MM.1S (cell line): Measurements from ENCODE around the gene ABCB10.

ENCODE experiments used
- DNase-seq: peaks from one replicate; pipeline ENCODE4 v3.0.0-alpha.2; 2015
- H2AFZ ChIP-seq: fragments of 300-600 bp; sonication (generic); 2 replicates; pipeline ENCODE4 v1.6.0; 2016; ENCODE audit warnings: antibody characterized with exemption, low read length
- H3F3A ChIP-seq: fragments of 300-600 bp; sonication (generic); 2 replicates; pipeline ENCODE4 v1.6.1; 2016; ENCODE audit warnings: mild to moderate bottlenecking, antibody characterized with exemption, low read length, moderate library complexity, mixed read lengths; ENCODE audit not compliant: insufficient read depth
- H3K27ac ChIP-seq: fragments of 300-600 bp; sonication (generic); 2 replicates; pipeline ENCODE4 v1.5.1; 2016; ENCODE audit warnings: mild to moderate bottlenecking, low read length
- H3K27me3 ChIP-seq: fragments of 300-600 bp; sonication (generic); replicated peaks from 2 replicates; pipeline ENCODE4 v1.6.0; 2016; ENCODE audit warnings: low read length; ENCODE audit not compliant: insufficient read depth
- H3K36me3 ChIP-seq: fragments of 300-600 bp; sonication (generic); replicated peaks from 2 replicates; pipeline ENCODE4 v1.6.1; 2016; ENCODE audit warnings: mild to moderate bottlenecking, low read length, mixed read lengths; ENCODE audit not compliant: insufficient read depth
- H3K4me1 ChIP-seq: fragments of 300-600 bp; sonication (generic); 2 replicates; pipeline ENCODE4 v1.6.1; 2016; ENCODE audit warnings: low read length, mixed read lengths
- H3K4me2 ChIP-seq: fragments of 300-600 bp; sonication (generic); 2 replicates; pipeline ENCODE4 v1.6.0; 2016; ENCODE audit warnings: low read depth, low read length
- H3K4me3 ChIP-seq: fragments of 300-600 bp; sonication (generic); 2 replicates; pipeline ENCODE4 v1.5.1; 2016; ENCODE audit warnings: low read length, mixed read lengths
- H3K79me2 ChIP-seq: fragments of 300-600 bp; sonication (generic); 2 replicates; pipeline ENCODE4 v1.6.1; 2016; ENCODE audit warnings: mixed run types, low read length, mixed read lengths
- H3K9ac ChIP-seq: fragments of 300-600 bp; sonication (generic); 2 replicates; pipeline ENCODE4 v1.6.1; 2016; ENCODE audit warnings: low read length, mixed read lengths
- H3K9me2 ChIP-seq: fragments of 300-600 bp; sonication (generic); replicated peaks from 2 replicates; pipeline ENCODE4 v1.6.1; 2016; ENCODE audit warnings: mild to moderate bottlenecking, low read length, mixed read lengths; ENCODE audit not compliant: insufficient read depth
- H3K9me3 ChIP-seq: fragments of 300-600 bp; sonication (generic); replicated peaks from 2 replicates; pipeline ENCODE4 v1.6.1; 2016; ENCODE audit warnings: mild to moderate bottlenecking, low read length, mixed read lengths; ENCODE audit not compliant: insufficient read depth
- H4K20me1 ChIP-seq: fragments of 300-600 bp; sonication (generic); 2 replicates; pipeline ENCODE4 v1.6.1; 2016; ENCODE audit warnings: mild to moderate bottlenecking, low read length, moderate library complexity, mixed read lengths; ENCODE audit not compliant: insufficient read depth
- EZH2 ChIP-seq: fragments of 300-600 bp; sonication (generic); optimal IDR thresholded peaks from 2 replicates; pipeline ENCODE3; 2017; ENCODE audit warnings: low read depth, mild to moderate bottlenecking, antibody characterized with exemption, low read length, mixed read lengths
- EZH2phosphoT487 ChIP-seq: fragments of 300-600 bp; sonication (generic); IDR thresholded peaks from 2 replicates; pipeline ENCODE4 v1.6.1; 2018; ENCODE audit warnings: antibody characterized with exemption, low read length
- TF ChIP-seq, protein P1 (sequence below): fragments of 300-600 bp; sonication (generic); IDR thresholded peaks from 2 replicates; pipeline ENCODE4 v1.5.1; 2016; ENCODE audit warnings: antibody characterized with exemption, low read length, mixed read lengths

The ABCB10 gene

DNA sequence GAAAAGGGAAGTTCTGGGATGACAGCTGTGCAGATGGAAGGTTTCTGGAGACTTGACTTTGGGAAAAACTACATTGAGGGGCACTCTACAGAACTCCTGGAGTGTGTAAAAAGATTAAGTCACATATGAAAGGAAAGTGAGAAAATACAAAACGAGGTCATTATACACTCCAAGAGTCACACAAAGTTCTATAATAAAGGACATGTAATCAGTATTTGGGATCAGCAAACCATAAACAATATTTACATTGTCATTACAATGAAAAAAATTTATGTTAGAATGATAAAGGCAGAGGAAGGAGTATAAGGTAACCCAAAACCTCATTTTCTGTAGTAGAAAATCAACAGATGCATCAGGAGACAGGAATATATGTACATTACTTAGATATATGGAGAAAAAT is 73.2 kb downstream of the ABCB10 start:
- peaks cover 13% of the 10 kb centered on the region for H3K36me3 ChIP-seq

DNA sequence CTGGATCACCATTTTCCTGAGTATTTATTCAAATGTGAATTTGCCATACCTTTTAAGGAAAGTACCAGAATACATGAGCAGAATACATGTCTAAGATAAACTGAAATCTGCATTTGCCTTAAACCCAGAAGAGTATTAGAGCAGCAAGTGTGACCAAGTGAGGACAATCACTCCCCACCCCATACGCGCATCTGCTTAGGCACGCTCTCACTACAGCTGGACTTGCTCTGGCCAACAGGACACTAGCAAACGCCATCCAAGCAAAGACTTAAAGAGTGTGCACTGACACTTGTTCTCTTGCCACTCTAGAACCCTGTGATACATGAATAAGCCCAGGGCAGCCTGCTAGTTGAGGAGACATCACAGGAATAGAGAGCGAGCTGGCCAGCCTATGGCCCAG is 76.0 kb downstream of the ABCB10 start:
- no peaks in the 10 kb centered on the region for H3K27me3 ChIP-seq
- H3K4me3 ChIP-seq, result no peak overlapping the region
- peaks cover 3% of the 10 kb centered on the region; the same call in 1 of the 2 replicates for H3K36me3 ChIP-seq
- H3K4me1 ChIP-seq, result peaks cover 10% of the 10 kb centered on the region
- H3K4me2 ChIP-seq, result no peak overlapping the region
- no peaks in the 10 kb centered on the region for H3K9me3 ChIP-seq
- 0 out of 2 replicates have a peak, but pooled peaks cover 4% of the 10 kb centered on the region for H3F3A ChIP-seq
- H3K27ac ChIP-seq, result no peak overlapping the region
- DNase-seq, result no peak
- H3K79me2 ChIP-seq, result no peaks in the 10 kb centered on the region
- no peaks in the 10 kb centered on the region for H4K20me1 ChIP-seq
- H3K9me2 ChIP-seq, result no peaks in the 10 kb centered on the region
- TF ChIP-seq, protein P1, sequence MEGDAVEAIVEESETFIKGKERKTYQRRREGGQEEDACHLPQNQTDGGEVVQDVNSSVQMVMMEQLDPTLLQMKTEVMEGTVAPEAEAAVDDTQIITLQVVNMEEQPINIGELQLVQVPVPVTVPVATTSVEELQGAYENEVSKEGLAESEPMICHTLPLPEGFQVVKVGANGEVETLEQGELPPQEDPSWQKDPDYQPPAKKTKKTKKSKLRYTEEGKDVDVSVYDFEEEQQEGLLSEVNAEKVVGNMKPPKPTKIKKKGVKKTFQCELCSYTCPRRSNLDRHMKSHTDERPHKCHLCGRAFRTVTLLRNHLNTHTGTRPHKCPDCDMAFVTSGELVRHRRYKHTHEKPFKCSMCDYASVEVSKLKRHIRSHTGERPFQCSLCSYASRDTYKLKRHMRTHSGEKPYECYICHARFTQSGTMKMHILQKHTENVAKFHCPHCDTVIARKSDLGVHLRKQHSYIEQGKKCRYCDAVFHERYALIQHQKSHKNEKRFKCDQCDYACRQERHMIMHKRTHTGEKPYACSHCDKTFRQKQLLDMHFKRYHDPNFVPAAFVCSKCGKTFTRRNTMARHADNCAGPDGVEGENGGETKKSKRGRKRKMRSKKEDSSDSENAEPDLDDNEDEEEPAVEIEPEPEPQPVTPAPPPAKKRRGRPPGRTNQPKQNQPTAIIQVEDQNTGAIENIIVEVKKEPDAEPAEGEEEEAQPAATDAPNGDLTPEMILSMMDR, result no peak
- TF ChIP-seq EZH2phosphoT487 (no peak), EZH2 (no peak)
- no peak overlapping the region for H2AFZ ChIP-seq
- H3K9ac ChIP-seq, result no peak overlapping the region

More for the DNA sequence above, 73.2 kb downstream of the ABCB10 start:
- no peak for DNase-seq
- Histone ChIP-seq H3K4me1 (no peaks in the 10 kb centered on the region), H3K27ac (no peak overlapping the region), H3F3A (no peaks in the 10 kb centered on the region), H3K9me2 (no peaks in the 10 kb centered on the region), H3K9me3 (no peaks in the 10 kb centered on the region), H3K9ac (no peak overlapping the region), H2AFZ (no peak overlapping the region), H3K27me3 (no peaks in the 10 kb centered on the region), H3K4me2 (no peak overlapping the region), H3K79me2 (no peaks in the 10 kb centered on the region), H3K4me3 (no peak overlapping the region), H4K20me1 (no peaks in the 10 kb centered on the region)
- TF ChIP-seq, protein P1, result no peak
- TF ChIP-seq EZH2phosphoT487 (no peak), EZH2 (no peak)

DNA sequence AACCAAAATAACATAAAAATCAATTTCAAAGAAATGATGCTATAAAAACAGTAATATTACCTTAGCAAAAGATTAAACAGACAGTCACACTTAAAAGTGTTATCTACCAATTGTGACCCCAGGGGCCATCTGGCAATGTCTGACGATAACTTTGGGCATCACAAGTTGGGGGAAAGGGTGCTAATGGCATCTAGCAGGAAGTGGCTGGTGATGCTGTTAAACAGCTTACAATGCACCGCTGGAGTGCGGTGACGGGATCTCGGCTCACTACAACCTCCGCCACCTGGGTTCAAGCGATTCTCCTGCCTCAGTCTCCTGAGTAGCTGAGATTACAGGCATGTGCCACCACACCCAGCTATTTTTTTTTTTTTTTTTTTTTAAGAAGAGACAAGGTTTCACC is 78.0 kb downstream of the ABCB10 start:
- Histone ChIP-seq H3K27me3 (no peaks in the 10 kb centered on the region), H3K27ac (no peak overlapping the region), H3K9me2 (no peaks in the 10 kb centered on the region), H3K9ac (no peak overlapping the region), H3F3A (0 out of 2 replicates have a peak, but pooled peaks cover 4% of the 10 kb centered on the region), H3K36me3 (no peaks in the 10 kb centered on the region; the same call in 1 of the 2 replicates), H4K20me1 (no peaks in the 10 kb centered on the region), H3K4me3 (no peak overlapping the region), H3K9me3 (no peaks in the 10 kb centered on the region), H3K4me2 (no peak overlapping the region), H3K79me2 (no peaks in the 10 kb centered on the region), H3K4me1 (peaks cover 10% of the 10 kb centered on the region), H2AFZ (no peak overlapping the region)
- DNase-seq, result no peak
- TF ChIP-seq, protein P1, result no peak
- no peak for TF ChIP-seq EZH2phosphoT487
- no peak for TF ChIP-seq EZH2
